CD4-positive, alpha-beta T cell (primary cell): ENCODE measurements around the gene TIMP4. TPM values are rescaled to one million over a fixed set of nuclear protein-coding genes. Genes with fewer than 3 reads are reported as not detected.

Experiments
- ATAC-seq: fragments of 200-7000 bp; cut with Tn5 transposase; one replicate; pipeline ENCODE4 v1.10.0; 2022; ENCODE audit warnings: mild to moderate bottlenecking; ENCODE audit not compliant: poor library complexity
- CTCF ChIA-PET: fragments of 350-600 bp; sonication (Branson Sonifier 250); formaldehyde crosslinking; loops from one replicate; lab custom pipeline; 2021; ENCODE audit warnings: antibody characterized with exemption, inconsistent platforms; lab: Charles Lee
- POLR2A ChIA-PET: fragments of 350-600 bp; sonication (Branson Sonifier 250); formaldehyde crosslinking; loops from one replicate; lab custom pipeline; 2021; ENCODE audit warnings: antibody characterized with exemption, inconsistent platforms; lab: Charles Lee
- DNase-seq, 14 experiments: peaks; one replicate each; pipeline ENCODE4 v3.0.0-alpha.2; 2013 to 2020; ENCODE audit warnings: mixed read lengths in 2 of 14
- H3K27ac ChIP-seq, 2 donors: one replicate each; pipeline versions ENCODE4 v1.5.1 to v1.7.0; 2013; ENCODE audit warnings: low read length in 2 of 2, low read depth in 1 of 2, mild to moderate bottlenecking in 1 of 2
- H3K27me3 ChIP-seq, 2 experiments: 1 replicate in 1 of 2; 2 replicates in 1 of 2; pipeline versions ENCODE4 v1.6.1 to v1.7.0; 2013; ENCODE audit warnings: low read length in 2 of 2, control low read depth in 1 of 2, mild to moderate bottlenecking in 1 of 2, moderate library complexity in 1 of 2; ENCODE audit not compliant: insufficient read depth in 2 of 2, control insufficient read depth in 1 of 2
- H3K36me3 ChIP-seq: one replicate; pipeline ENCODE4 v1.6.1; 2013; ENCODE audit warnings: low read length, control low read depth; ENCODE audit not compliant: insufficient read depth
- H3K4me1 ChIP-seq: one replicate; pipeline ENCODE4 v1.6.1; 2013; ENCODE audit warnings: low read length, control low read depth; ENCODE audit not compliant: insufficient read depth
- H3K4me3 ChIP-seq: one replicate; pipeline ENCODE4 v1.5.1; 2013; ENCODE audit warnings: mild to moderate bottlenecking, low read length, moderate library complexity
- H3K9me3 ChIP-seq, 2 experiments: 1 replicate in 1 of 2; 2 replicates in 1 of 2; pipeline versions ENCODE4 v1.6.1 to v1.7.0; 2013; ENCODE audit warnings: low read length in 2 of 2, mild to moderate bottlenecking in 2 of 2, control low read depth in 1 of 2, moderate library complexity in 1 of 2; ENCODE audit not compliant: control insufficient read depth in 1 of 2, insufficient read depth in 1 of 2
- H3K27ac Mint-ChIP-seq: one replicate; pipeline ENCODE4 v1.8.0; 2020; ENCODE audit warnings: mixed read lengths
- H3K27me3 Mint-ChIP-seq: one replicate; pipeline ENCODE4 v1.8.0; 2021; ENCODE audit warnings: mixed read lengths
- H3K36me3 Mint-ChIP-seq: one replicate; pipeline ENCODE4 v1.8.0; 2021; ENCODE audit warnings: low read depth, mixed read lengths
- H3K4me1 Mint-ChIP-seq: one replicate; pipeline ENCODE4 v1.8.0; 2021; ENCODE audit warnings: low read depth, mixed read lengths
- H3K4me3 Mint-ChIP-seq: one replicate; pipeline ENCODE4 v1.8.0; 2020; ENCODE audit warnings: mild to moderate bottlenecking, mixed read lengths
- H3K9me3 Mint-ChIP-seq: one replicate; pipeline ENCODE4 v1.8.0; 2020; ENCODE audit warnings: mixed read lengths
- intact Hi-C, 2 experiments: fragments of 100-400 bp; cut with DNase I in 1 of 2; cut with micrococcal nuclease in 1 of 2; formaldehyde crosslinking; loops; one replicate each; pipeline versions ENCODE4 v1.15.1 to v1.9.0; 2023 to 2025; cut with DNase I, micrococcal nuclease
- total RNA-seq, 174 experiments: library from RNA in 2 of 174; stranded (reverse) in 2 of 174; gene quantifications; one replicate each; pipeline ENCODE4 v1.2.3 and lab custom pipeline; 2021 to 2026
- TF ChIP-seq, protein P1 (sequence below): fragments of 200-600 bp; IDR thresholded peaks from one replicate; pipeline ENCODE4 v1.8.0; 2022; ENCODE audit warnings: antibody characterized with exemption, mild to moderate bottlenecking

Gene TIMP4
- total RNA-seq, 2 experiments from 2014 or later = not detected

- no peaks in the 10 kb centered on the region for H3K9me3 Mint-ChIP-seq
- POLR2A ChIA-PET = no interaction called here
- CTCF ChIA-PET = no interaction called here
Measured at GRCh38 chr3:12114251-12114650, 44.5 kb downstream of the TIMP4 start.

DNA sequence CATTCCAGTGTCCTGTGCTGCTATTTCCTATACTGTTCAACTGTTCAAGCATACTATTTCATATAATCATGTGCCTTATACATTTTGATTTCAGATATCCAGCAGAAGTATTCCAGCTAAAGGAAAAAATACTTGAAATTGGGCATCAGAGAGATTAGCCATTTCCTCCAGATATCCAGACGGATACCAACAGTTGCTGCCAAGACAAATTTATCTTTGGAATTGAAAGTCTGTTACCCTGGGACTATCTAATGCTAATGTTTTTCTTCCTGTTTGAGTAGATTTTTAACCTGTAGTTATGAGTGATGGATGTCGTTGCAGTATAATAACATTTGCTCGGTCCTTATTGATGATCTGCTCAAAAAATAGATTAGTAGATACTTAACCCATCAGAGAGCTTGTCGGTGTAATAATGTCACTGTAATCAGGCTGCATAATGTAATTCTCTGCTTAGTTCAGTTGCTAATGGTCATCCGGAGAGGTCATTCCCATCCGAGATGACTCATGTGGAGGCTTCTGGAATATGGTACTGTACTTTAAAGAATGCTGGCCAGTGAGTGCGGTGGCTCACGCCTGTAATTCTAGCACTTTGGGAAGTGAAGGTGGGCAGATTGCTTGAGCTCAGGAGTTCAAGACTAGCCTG lies 51.5 kb downstream of the TIMP4 start:
- Mint-ChIP-seq H3K27me3 (peaks cover 7% of the 10 kb centered on the region), H3K4me3 (no peak overlapping the region), H3K9me3 (no peaks in the 10 kb centered on the region), H3K4me1 (no peaks in the 10 kb centered on the region), H3K36me3 (no peaks in the 10 kb centered on the region), H3K27ac (no peak overlapping the region)
- DNase-seq = no peak
- TF ChIP-seq, protein P1, sequence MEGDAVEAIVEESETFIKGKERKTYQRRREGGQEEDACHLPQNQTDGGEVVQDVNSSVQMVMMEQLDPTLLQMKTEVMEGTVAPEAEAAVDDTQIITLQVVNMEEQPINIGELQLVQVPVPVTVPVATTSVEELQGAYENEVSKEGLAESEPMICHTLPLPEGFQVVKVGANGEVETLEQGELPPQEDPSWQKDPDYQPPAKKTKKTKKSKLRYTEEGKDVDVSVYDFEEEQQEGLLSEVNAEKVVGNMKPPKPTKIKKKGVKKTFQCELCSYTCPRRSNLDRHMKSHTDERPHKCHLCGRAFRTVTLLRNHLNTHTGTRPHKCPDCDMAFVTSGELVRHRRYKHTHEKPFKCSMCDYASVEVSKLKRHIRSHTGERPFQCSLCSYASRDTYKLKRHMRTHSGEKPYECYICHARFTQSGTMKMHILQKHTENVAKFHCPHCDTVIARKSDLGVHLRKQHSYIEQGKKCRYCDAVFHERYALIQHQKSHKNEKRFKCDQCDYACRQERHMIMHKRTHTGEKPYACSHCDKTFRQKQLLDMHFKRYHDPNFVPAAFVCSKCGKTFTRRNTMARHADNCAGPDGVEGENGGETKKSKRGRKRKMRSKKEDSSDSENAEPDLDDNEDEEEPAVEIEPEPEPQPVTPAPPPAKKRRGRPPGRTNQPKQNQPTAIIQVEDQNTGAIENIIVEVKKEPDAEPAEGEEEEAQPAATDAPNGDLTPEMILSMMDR = no peak
- Histone ChIP-seq H3K27me3 (no peaks in the 10 kb centered on the region), H3K36me3 (no peaks in the 10 kb centered on the region), H3K27ac (no peak overlapping the region), H3K4me3 (no peak overlapping the region), H3K9me3 (peaks cover 0 to 3% of the 10 kb centered on the region in 2 experiments), H3K4me1 (no peaks in the 10 kb centered on the region)
- intact Hi-C loops = no loop called here
- POLR2A ChIA-PET = no interaction called here
- CTCF ChIA-PET = no interaction called here
- ATAC-seq = no peak

More at GRCh38 chr3:12114251-12114650, 44.5 kb downstream of the TIMP4 start:
- H3K27me3 ChIP-seq = peaks cover 0 to 24% of the 10 kb centered on the region in 2 experiments
- Mint-ChIP-seq H3K36me3 (no peaks in the 10 kb centered on the region), H3K27ac (no peak overlapping the region), H3K27me3 (peaks cover 33% of the 10 kb centered on the region), H3K4me1 (no peaks in the 10 kb centered on the region), H3K4me3 (no peak overlapping the region)
- H3K4me1 ChIP-seq = no peaks in the 10 kb centered on the region
- DNase-seq (no peak), ATAC-seq (no peak)
- H3K27ac ChIP-seq = no peak overlapping the region
- no peaks in the 10 kb centered on the region for H3K36me3 ChIP-seq
- peaks cover 0 to 3% of the 10 kb centered on the region in 2 experiments for H3K9me3 ChIP-seq
- H3K4me3 ChIP-seq = no peak overlapping the region
- intact Hi-C loops = no loop called here
- TF ChIP-seq, protein P1 = no peak

Other genes with a start within 250 kb of the TIMP4 start
- gene SYN2, start 154.5 kb downstream of the TIMP4 start, total RNA-seq = not detected
- under 1 TPM; 0.27 to 0.75 TPM for gene PPARG, start 130.2 kb upstream of the TIMP4 start, total RNA-seq